Measurements from ENCODE around the gene DDX43. TPM values are rescaled to one million over a fixed set of nuclear protein-coding genes. Genes with fewer than 3 reads are reported as not detected.
"Not testable (repeated sequence)": the region's sequence is repeated elsewhere in the genome, so short reads cannot be mapped to it uniquely, and the experiment has no call there.

DDX43 gene
- total and polyA plus RNA-seq, 2 donors (not counting 1 experiment from before 2014, with no cell fraction given), result 1.8 to 2.1 TPM

GRCh38 chr6:73375216-73375615 is 19.4 kb upstream of the DDX43 start:
- no peak overlapping the region for H3K4me3 Mint-ChIP-seq
- no peaks in the 10 kb centered on the region for H3K9me3 Mint-ChIP-seq (ENCODE audit: insufficient read depth)
- Histone ChIP-seq H4K20me1 (ENCODE audit: control insufficient read depth, insufficient read depth, low read length, poor library complexity, severe bottlenecking) (no peaks in the 10 kb centered on the region), H3K27ac (ENCODE audit: low read length in 2 of 2) (no peak overlapping the region), H3K9me3 (ENCODE audit: control extremely low read depth in 1 of 3, control insufficient read depth in 2 of 3, insufficient read depth in 1 of 3, low read length in 2 of 3) (peaks cover 0 to 27% (median 10%) of the 10 kb centered on the region in 3 donors), H3K27me3 (replicated peaks in 1 of 4; ENCODE audit: control extremely low read depth in 1 of 4, control insufficient read depth in 3 of 4, insufficient read depth in 4 of 4, low read length in 3 of 4) (no peaks in the 10 kb centered on the region), H2AFZ (ENCODE audit: insufficient read depth, low read depth, low read length, poor library complexity, severe bottlenecking) (no peak overlapping the region), H3K79me2 (ENCODE audit: control insufficient read depth, insufficient read depth, low read length) (no peaks in the 10 kb centered on the region), H3K9ac (ENCODE audit: low read length) (no peak overlapping the region), H3K4me2 (replicated peaks; ENCODE audit: low read depth, low read length, poor library complexity, severe bottlenecking) (no peak overlapping the region), H3K4me1 (ENCODE audit: control insufficient read depth in 2 of 2, insufficient read depth in 2 of 2, low read length in 2 of 2) (no peaks in the 10 kb centered on the region), H3K4me3 (ENCODE audit: control extremely low read depth in 1 of 5, extremely low read depth in 1 of 5, insufficient read depth in 1 of 5, low read depth in 2 of 5, low read length in 4 of 5) (no peak overlapping the region), H3K36me3 (replicated peaks in 1 of 2; ENCODE audit: control extremely low read depth in 1 of 2, control insufficient read depth in 1 of 2, extremely low read depth in 1 of 2, insufficient read depth in 2 of 2, low read length in 1 of 2) (no peaks in the 10 kb centered on the region)
- TF ChIP-seq, protein P1, sequence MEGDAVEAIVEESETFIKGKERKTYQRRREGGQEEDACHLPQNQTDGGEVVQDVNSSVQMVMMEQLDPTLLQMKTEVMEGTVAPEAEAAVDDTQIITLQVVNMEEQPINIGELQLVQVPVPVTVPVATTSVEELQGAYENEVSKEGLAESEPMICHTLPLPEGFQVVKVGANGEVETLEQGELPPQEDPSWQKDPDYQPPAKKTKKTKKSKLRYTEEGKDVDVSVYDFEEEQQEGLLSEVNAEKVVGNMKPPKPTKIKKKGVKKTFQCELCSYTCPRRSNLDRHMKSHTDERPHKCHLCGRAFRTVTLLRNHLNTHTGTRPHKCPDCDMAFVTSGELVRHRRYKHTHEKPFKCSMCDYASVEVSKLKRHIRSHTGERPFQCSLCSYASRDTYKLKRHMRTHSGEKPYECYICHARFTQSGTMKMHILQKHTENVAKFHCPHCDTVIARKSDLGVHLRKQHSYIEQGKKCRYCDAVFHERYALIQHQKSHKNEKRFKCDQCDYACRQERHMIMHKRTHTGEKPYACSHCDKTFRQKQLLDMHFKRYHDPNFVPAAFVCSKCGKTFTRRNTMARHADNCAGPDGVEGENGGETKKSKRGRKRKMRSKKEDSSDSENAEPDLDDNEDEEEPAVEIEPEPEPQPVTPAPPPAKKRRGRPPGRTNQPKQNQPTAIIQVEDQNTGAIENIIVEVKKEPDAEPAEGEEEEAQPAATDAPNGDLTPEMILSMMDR (IDR thresholded peaks at IDR 0.05), result no peak
- TF ChIP-seq EZH2 (IDR thresholded peaks at IDR 0.05; ENCODE audit: borderline replicate concordance, insufficient read depth, low read depth, low read length, poor library complexity, severe bottlenecking), result no peak
- H3K27me3 Mint-ChIP-seq, result no peaks in the 10 kb centered on the region
- WGBS (ENCODE audit: insufficient coverage), result 83% methylated on average over 1 of the region's 1 CpG
- ATAC-seq (ENCODE audit: low read depth) (no peak), DNase-seq (no peak)
- intact Hi-C loops (cut with micrococcal nuclease), result no loop called here
- H3K27ac Mint-ChIP-seq, result no peak overlapping the region
- peaks cover 6% of the 10 kb centered on the region for H3K4me1 Mint-ChIP-seq
- CTCF ChIA-PET, result no interaction called here
- POLR2A ChIA-PET, result no interaction called here

- Mint-ChIP-seq H3K27me3 (no peaks in the 10 kb centered on the region), H3K4me1 (peaks cover 6% of the 10 kb centered on the region), H3K4me3 (no peak overlapping the region), H3K27ac (no peak overlapping the region), H3K9me3 (ENCODE audit: insufficient read depth) (no peaks in the 10 kb centered on the region)
- Histone ChIP-seq H3K27me3 (replicated peaks in 1 of 4; ENCODE audit: control extremely low read depth in 1 of 4, control insufficient read depth in 3 of 4, insufficient read depth in 4 of 4, low read length in 3 of 4) (no peaks in the 10 kb centered on the region), H2AFZ (ENCODE audit: insufficient read depth, low read depth, low read length, poor library complexity, severe bottlenecking) (no peak overlapping the region), H3K27ac (ENCODE audit: low read length in 2 of 2) (no peak overlapping the region), H3K9me3 (ENCODE audit: control extremely low read depth in 1 of 3, control insufficient read depth in 2 of 3, insufficient read depth in 1 of 3, low read length in 2 of 3) (peaks cover 0 to 11% (median 5%) of the 10 kb centered on the region in 3 donors), H4K20me1 (ENCODE audit: control insufficient read depth, insufficient read depth, low read length, poor library complexity, severe bottlenecking) (no peaks in the 10 kb centered on the region), H3K4me3 (ENCODE audit: control extremely low read depth in 1 of 5, extremely low read depth in 1 of 5, insufficient read depth in 1 of 5, low read depth in 2 of 5, low read length in 4 of 5) (no peak overlapping the region), H3K9ac (ENCODE audit: low read length) (no peak overlapping the region), H3K4me2 (replicated peaks; ENCODE audit: low read depth, low read length, poor library complexity, severe bottlenecking) (no peak overlapping the region), H3K4me1 (ENCODE audit: control insufficient read depth in 2 of 2, insufficient read depth in 2 of 2, low read length in 2 of 2) (no peaks in the 10 kb centered on the region), H3K79me2 (ENCODE audit: control insufficient read depth, insufficient read depth, low read length) (no peaks in the 10 kb centered on the region), H3K36me3 (replicated peaks in 1 of 2; ENCODE audit: control extremely low read depth in 1 of 2, control insufficient read depth in 1 of 2, extremely low read depth in 1 of 2, insufficient read depth in 2 of 2, low read length in 1 of 2) (no peaks in the 10 kb centered on the region)
- 80% methylated on average over 1 of the region's 3 CpGs for WGBS (ENCODE audit: insufficient coverage)
- intact Hi-C loops (cut with micrococcal nuclease), result no loop called here
- TF ChIP-seq, protein P1 (IDR thresholded peaks at IDR 0.05), result no peak
- no peak for TF ChIP-seq EZH2 (IDR thresholded peaks at IDR 0.05; ENCODE audit: borderline replicate concordance, insufficient read depth, low read depth, low read length, poor library complexity, severe bottlenecking)
- POLR2A ChIA-PET, result no interaction called here
- ATAC-seq (ENCODE audit: low read depth) (no peak), DNase-seq (no peak)
- CTCF ChIA-PET, result no interaction called here
Observed at GRCh38 chr6:73377225-73377624, 17.4 kb upstream of the DDX43 start.

- POLR2A ChIA-PET; H3K9me3 Mint-ChIP-seq (ENCODE audit: insufficient read depth); H3K27ac Mint-ChIP-seq; H3K9ac ChIP-seq (ENCODE audit: low read length); H3K4me2 ChIP-seq (replicated peaks; ENCODE audit: low read depth, low read length, poor library complexity, severe bottlenecking); H3K9me3 ChIP-seq (ENCODE audit: control extremely low read depth in 1 of 3, control insufficient read depth in 2 of 3, insufficient read depth in 1 of 3, low read length in 2 of 3); H4K20me1 ChIP-seq (ENCODE audit: control insufficient read depth, insufficient read depth, low read length, poor library complexity, severe bottlenecking); H3K4me1 ChIP-seq (ENCODE audit: control insufficient read depth in 2 of 2, insufficient read depth in 2 of 2, low read length in 2 of 2); H3K27me3 ChIP-seq (replicated peaks in 1 of 4; ENCODE audit: control extremely low read depth in 1 of 4, control insufficient read depth in 3 of 4, insufficient read depth in 4 of 4, low read length in 3 of 4); H3K79me2 ChIP-seq (ENCODE audit: control insufficient read depth, insufficient read depth, low read length); H3K27me3 Mint-ChIP-seq; H3K4me3 Mint-ChIP-seq; intact Hi-C loops (cut with micrococcal nuclease); H3K27ac ChIP-seq (ENCODE audit: low read length in 2 of 2); ATAC-seq (ENCODE audit: low read depth); H3K36me3 ChIP-seq (replicated peaks in 1 of 2; ENCODE audit: control extremely low read depth in 1 of 2, control insufficient read depth in 1 of 2, extremely low read depth in 1 of 2, insufficient read depth in 2 of 2, low read length in 1 of 2); H3K4me3 ChIP-seq (ENCODE audit: control extremely low read depth in 1 of 5, extremely low read depth in 1 of 5, insufficient read depth in 1 of 5, low read depth in 2 of 5, low read length in 4 of 5); DNase-seq; H2AFZ ChIP-seq (ENCODE audit: insufficient read depth, low read depth, low read length, poor library complexity, severe bottlenecking); H3K4me1 Mint-ChIP-seq; CTCF ChIA-PET: not testable (repeated sequence)
- 92% methylated on average over 10 of the region's 10 CpGs for WGBS (ENCODE audit: insufficient coverage)
Observed at GRCh38 chr6:73381531-73381930, 13.1 kb upstream of the DDX43 start.

All from B cell (primary cell).